HG03521 (cell line): ENCODE results near the gene CARMIL3.
"Not testable (repeated sequence)": the region's sequence is repeated elsewhere in the genome, so short reads cannot be mapped to it uniquely, and the experiment has no call there.

Experiments
- ATAC-seq: cut with Tn5 transposase; IDR thresholded peaks from one replicate; pipeline ENCODE4 v1.9.1; 2021; ENCODE audit warnings: mild to moderate bottlenecking, moderate library complexity; ENCODE audit not compliant: unreplicated experiment

CARMIL3 gene

DNA sequence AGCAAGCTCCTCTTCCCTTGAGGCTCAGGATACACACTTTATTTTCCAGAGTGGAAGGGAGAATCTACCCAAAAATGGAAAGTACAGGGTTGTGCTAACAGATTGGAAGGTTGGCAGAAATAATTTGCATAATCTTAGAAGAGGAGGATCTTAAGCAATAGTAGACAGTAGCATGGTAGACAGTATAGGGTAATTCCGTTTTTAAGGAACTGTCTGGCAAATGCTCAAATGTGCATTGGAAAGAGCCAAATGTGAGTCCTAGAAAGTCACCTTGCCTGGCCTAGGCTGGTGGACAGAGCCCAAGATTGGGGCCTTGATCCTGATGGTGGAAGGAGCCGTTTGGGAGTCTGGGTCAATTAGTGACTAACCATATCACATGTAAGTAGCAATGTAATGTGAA lies 13.1 kb upstream of the CARMIL3 start:
- no peak for ATAC-seq

DNA sequence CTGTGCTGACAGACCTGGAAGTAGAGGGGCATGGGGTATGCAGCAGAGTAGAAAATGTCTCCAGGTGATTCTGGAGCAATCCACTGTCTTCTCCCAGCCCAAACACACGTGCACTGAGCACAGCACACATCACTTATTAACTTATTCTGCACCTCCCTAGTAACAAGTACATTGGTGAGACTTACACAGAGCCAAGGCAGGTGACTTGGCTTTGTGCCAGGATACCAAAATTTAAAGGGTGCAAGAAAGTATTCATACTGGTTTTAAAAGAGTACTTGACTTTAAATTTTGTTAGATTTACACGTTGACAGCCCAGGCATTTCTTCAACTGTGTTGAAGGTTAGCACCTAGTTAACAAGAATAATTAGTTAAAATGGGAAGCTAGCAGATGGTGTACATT lies 11.1 kb upstream of the CARMIL3 start:
- ATAC-seq: no peak

DNA sequence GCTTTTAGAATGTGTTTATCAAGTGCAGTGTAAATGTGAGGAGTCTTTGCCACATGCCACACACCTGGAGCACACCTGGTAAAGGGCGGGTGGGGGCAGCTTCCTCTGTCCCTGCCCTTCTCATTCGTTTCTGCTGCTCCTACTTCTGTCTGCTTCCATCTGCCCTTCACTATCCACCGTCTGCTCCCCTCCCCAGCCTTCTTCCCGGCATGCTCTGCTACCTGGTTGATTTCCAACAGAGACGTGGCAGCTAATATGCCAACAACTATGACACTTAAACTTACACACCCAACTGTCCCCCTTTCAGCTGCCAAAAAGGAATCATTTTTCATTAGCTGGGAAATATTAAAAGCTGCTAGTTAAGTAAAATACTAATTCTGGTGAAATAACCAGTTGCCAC lies 9.1 kb upstream of the CARMIL3 start:
- ATAC-seq: no peak

DNA sequence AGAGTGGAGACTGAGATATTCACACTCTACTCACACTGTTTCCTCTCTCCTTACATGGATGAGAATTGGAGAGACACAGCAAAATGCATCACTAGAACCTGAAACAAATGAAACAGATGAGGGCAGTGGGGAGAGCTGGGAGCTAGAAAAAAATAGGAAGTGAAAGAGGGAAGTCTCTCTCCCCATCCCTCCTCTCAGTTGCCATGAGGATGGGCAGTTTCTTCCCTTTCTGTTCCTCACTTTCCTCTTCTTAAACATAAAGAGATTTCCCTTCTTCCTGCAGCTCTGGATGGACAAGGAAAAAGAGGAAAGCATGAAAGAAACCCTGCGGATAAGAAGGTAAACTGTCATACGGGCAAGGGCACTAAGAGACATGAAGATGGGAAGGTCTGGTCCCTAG lies 2.8 kb upstream of the CARMIL3 start:
- not testable (repeated sequence) for ATAC-seq

DNA sequence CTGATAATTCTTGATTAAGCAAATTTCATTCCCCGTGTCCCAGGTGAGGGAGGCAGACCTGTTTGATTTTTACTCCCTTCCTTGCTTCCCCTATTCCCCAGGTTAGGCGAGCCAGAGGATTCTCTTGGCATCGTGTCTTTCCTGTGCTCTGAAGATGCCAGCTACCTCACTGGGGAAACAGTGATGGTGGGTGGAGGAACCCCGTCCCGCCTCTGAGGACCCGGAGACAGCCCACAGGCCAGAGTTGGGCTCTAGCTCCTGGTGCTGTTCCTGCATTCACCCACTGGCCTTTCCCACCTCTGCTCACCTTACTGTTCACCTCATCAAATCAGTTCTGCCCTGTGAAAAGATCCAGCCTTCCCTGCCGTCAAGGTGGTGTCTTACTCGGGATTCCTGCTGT lies 1.1 kb upstream of the CARMIL3 start:
- ATAC-seq: not testable (repeated sequence)

DNA sequence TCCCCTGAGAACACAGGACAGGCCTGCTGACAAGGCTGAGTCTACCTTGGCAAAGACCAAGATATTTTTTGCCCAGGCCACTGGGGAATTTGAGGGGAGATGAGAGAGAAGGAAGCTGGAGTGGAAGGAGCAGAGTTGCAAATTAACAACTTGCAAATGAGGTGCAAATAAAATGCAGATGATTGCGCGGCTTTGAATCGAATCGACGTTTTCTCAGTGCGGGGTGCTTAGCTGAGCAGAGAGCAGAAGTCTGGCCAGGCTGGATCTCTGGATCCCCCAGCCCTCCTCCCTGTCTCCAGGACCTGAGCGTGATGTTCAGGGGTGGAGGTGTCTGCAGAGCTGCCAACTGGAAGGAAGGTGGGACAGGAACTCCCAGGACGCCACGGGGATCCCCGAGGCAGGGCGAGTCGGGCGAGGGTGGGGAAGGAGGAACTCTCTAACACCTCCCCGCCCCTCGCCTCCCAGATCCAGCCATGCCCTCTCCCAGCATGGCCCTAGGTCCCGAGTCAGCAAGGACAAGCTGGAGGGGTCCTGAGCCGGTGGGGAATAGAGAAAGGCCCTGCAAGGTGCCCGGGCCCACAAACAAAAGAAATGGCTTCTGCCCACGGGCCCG lies 527 bp upstream of the CARMIL3 start:
- peak; percentile 6 for ATAC-seq

DNA sequence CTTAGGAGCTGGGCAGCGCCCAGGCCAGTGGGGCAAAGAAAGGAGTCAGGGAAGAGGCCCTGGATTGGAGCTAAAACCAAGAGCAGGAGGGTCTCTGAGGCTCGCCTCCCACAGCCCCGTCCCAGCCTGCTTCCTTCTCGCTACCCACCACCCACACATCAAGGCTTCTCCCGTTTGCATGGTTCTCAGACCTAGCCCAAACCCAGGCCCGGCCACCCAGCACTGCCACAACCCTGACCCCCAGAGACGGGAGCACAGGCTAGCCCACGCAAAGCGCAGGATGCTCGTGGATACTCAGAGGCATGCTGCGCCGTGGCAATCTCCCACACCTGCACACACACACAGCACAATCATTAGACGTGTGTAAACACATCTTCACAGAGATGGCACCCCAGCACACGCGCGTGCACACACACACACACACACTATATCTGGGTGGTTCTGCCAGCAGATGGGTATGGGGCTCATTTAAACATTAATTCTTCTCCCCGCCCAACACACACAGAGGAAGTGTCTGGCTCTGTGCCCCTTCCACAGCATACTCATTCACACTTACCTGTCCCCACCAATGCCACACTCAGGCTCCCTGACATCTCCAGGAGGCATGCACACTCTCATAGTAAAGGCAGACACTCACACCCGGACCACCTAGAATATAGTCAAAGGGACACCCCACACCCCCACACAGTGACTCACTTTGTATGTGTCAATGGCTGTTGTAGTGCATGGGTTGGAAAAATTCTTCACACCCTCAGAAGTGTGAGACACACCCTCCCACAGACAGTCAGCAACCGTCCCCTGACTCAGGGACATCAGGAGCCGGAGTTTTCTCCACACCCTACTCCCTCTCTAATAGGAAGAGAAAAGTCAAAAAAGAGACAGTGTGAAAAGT lies 1.1 kb downstream of the CARMIL3 start:
- ATAC-seq: no peak

DNA sequence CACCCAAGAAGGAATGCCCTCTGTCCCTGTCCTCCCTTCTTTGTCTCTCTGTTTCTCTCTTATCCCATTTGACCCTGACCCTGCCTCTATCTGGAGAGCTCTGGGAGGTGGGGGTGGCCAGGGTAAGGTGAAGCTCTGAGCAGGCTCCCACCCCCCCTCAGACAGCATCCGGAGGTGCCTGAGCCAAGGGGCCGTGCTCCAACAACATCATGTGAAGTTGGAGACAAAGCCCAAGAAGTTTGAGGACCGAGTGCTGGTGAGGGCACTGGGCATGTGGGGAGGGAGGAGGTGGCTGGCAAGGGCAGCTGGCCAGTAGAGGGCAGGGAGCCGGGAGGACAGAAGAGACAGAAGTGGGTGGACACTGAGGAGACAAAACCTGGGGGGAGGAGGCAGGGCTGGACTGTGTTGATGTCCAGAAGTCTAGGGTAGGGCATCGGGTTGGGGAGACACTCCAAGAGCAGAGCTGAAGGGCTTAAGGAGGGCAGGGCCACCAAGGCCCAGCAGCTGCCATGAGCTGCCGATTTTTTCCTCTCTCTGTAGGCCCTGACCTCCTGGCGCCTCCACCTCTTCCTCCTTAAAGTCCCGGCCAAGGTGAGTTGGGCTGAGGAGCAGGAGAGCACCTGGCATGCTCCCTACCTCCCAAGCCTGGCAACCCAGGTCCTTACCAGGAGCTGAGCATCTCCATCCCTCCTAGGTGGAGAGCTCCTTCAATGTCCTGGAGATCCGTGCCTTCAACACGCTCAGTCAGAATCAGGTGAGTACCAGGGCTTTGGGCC lies 1.9 kb downstream of the CARMIL3 start:
- no peak for ATAC-seq

DNA sequence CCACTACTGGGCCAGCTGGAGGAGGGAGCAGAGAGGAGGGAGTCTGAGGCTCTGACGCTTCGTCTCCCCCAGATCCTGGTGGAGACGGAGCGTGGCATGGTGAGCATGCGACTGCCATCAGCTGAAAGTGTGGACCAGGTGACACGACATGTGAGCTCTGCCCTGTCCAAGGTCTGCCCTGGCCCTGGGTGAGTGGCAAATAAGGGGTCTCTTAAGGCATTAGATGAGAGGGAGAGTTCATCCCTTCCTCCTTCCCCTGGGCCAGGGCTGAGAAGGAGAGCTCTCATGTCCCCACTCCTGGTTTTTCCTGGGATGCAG lies 2.5 kb downstream of the CARMIL3 start:
- no peak for ATAC-seq

DNA sequence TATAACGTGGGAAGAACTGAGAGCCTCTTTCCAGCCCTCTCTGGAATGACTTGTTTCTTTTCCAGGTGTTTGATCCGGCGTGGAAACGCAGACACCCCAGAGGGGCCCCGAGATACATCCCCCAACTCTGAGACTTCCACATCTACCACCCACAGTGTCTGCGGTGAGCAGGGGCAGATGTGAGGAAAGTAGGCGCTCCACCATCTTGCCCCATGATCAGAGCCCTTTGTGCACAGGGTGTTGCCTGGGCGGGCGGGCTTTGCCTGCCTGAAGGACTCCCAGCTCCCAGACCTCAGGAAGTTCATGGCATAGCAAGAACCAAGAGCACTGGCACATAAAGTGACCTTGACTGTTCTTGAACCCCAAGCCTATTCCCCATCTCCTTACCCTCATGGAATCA lies 2.8 kb downstream of the CARMIL3 start:
- ATAC-seq: no peak

DNA sequence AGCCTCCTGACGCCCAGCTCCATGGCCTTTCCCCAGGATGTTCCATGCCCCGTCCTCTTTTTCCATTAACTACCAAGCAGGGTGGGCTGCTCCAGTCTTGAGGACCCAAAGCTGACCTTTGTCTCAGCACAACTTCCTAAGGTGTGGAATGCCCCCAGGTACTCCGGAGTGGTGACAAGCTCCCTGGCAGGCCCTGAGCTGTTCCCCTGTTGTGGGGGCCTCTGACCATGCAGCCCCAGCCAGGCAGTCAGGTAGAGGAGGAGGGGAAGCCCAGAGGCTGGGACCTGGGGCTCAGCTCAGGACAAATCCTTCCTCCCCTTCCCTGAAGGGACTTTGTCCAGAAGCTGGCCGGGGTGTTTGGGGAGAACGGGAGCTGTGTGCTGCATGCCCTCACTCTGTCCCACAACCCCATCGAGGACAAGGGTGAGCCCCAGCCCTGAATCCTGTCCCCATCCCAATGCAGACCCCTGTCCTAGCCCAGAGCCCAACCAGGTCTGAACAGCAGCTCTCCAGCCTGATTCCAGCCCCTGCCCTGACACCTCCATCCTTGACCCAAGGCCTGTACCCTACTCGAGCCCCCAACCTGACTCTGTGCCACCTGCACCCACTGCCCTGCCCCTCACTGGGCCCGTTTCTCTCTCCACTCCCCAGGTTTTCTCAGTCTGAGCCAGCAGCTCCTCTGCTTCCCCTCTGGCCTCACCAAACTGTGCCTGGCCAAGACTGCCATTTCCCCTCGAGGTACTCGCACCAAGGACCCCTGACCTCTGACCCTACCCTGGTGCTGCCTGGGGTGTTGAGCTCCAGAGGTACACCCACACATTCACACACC lies 4.4 kb downstream of the CARMIL3 start:
- no peak for ATAC-seq

DNA sequence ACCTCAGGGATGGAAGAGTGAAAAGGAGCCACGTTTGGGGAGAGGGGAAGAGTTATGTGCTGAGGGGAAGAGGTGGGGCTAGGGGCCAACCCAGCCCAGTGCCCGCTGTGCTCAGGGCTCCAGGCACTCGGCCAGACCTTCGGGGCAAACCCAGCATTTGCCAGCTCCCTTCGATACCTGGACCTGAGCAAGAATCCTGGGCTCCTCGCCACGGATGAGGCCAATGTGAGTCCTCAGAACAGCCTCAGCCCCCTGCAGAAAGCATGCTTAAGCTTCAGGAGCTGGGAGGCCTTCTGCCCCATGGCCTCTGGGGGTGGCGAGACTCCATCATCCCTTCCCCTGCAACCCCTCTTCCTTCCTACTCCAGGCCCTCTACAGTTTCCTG lies 5.0 kb downstream of the CARMIL3 start:
- ATAC-seq: no peak

DNA sequence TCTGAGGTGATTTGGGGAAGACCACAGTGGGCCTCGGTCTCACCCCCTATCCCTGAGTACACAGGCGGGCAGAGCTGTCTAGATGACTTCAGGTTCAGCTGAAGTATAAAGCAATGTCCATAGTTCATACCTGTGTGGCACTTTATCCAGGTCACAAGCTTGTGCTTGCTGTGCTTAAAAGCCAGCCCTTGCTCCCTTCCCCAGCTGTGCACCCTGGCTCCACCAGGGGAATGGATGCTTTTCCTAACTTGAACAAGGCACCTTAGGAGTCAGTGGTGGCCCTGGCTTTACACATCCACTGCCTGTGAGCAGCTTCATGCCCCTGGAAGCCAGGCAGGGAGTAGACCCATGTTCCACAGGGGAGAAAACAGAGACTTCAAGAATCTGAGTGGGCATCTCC lies 5.5 kb downstream of the CARMIL3 start:
- ATAC-seq: no peak

DNA sequence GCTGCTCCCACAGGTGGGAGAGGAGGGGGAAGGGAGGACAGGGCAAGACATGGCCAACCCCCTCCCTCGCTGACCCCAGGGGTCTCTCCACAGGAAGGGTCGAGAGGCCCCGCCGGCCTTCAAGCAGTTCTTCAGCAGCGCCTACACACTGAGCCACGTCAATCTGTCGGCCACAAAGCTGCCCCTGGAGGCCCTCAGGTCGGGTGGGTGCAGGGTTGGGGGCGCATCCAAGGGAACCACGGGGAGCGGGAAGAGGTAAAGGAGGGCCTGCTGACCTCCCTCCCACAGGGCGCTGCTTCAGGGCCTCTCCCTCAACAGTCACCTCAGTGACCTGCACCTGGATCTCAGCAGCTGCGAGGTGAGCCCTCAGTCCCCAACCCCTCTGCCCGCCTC lies 6.1 kb downstream of the CARMIL3 start:
- ATAC-seq: no peak

DNA sequence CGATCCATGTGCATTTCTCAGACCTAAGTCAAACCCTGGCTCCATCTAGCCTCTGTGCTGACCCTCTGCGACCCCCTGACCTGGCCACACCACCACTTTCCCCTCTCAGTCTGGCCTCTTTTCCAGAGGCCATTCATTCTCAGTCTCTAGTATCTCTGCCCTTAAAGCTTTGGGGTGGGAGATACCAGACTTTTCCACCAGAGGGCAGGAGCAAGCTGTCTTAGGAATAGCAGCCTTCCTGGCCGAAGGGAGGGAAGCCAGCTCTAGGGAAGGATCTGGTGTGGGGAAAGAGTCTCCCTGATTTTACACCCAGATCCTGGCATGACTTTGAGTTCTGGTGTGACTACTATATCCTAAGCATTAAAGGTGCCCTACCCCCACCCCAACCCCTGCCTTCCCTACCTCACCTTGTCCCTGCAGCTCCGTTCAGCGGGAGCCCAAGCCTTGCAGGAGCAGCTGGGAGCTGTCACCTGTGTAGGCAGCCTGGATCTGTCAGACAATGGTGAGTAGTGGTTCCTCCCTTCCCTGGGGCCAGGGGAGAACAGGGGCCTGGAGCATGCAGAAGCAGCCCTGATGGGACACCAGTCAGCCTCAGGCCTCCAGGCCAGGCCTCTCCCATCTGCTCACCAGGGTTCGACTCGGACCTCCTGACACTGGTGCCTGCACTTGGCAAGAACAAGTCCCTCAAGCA lies 6.6 kb downstream of the CARMIL3 start:
- ATAC-seq: no peak

DNA sequence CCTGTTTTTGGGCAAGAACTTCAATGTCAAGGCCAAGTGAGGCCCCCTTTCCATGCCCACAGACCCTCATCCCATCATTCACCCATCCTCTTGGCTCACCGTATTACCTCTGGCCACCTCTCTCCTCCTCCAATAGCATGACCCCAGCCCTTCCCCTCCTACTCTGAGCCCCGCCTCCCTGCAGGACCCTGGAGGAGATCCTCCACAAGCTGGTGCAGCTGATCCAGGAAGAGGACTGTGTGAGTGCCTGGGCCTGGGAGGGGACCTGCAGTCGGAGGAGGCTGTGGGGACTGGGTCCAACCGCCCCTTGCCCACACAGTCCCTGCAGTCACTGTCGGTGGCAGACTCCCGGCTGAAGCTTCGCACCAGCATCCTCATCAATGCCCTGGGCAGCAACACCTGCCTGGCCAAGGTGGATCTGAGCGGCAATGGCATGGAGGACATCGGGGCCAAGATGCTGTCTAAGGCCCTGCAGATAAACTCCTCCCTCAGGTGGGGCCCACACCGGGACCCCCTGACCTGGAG lies 7.2 kb downstream of the CARMIL3 start:
- ATAC-seq: no peak

DNA sequence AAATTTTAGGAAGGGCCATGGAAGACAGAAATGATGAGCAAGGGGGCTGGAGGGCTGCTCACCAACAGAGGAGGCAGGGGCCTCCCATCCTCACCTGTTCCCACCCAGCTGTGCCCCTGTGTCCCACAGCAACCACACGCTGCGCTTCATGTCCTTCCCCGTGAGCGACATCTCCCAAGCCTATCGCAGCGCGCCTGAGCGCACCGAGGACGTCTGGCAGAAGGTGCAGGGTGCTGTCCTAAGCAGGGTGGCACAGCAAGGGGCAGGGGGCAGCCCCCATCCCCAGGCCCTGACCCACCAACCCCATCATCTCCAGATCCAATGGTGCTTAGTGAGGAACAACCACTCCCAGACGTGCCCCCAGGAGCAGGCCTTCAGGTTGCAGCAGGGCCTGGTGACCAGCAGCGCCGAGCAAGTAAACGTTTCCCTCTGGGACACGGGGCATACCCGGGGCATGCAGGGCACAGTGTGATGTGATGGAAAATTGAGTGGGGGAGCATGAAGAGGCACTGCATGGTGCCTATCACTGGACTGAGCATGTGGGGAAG lies 8.1 kb downstream of the CARMIL3 start:
- ATAC-seq: no peak

DNA sequence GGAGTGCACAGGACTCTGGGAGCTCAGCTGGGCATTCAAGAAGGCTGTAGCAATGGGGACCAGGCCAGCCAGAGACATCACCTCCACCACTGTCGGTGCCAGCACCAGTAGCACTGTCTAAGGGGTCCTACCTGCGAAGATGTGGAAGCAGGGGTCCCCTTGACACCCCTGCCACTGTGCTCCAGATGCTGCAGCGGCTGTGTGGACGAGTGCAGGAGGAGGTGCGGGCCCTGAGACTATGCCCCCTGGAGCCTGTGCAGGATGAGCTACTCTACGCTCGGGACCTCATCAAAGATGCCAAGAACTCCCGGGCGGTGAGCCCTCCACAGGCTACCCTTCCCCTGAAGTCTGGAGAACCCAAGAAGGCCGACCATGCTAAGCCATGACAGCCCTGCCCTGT lies 8.6 kb downstream of the CARMIL3 start:
- no peak for ATAC-seq

DNA sequence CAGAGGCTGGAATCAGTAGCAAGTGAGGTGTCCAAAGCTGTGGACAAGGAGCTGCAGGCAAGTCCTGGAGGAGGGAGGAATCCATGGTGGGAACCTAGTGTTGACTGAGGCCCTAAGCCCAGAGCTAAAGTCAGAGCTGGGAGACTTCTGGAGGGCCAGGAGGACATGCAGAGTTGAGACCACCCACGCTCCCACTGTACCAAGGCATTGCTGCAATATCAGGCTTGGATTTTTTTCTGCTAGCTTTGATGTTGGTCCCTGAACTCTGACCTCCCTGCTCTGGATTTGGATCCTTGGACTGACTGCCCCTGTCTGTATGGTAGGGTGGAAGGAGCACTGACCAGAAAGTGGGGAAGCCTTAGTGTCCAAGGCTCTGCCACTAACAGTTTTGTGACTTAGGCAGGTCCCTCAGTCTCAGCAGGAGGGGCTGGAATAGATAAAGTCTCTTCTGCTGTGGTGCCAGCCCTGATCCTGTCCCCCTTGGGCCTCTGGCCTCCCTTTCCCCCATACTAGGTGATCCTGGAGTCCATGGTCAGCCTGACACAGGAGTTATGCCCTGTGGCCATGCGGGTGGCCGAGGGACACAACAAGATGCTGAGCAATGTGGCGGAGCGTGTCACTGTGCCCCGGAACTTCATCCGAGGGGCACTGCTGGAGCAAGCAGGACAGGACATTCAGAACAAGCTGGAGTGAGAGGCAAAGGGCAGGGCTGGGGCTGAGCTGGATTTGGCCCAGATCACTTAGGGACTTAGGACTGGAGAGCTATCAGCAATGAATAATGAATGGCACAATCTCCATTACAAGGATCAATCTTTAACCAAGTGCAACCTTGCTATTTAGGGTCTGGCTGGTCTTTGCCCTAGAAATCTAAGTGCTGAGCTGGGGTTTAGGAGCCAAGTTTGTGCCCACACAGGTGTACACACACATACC lies 9.4 kb downstream of the CARMIL3 start:
- no peak for ATAC-seq
